ENCODE measurements around the gene CCDC116.
"Not testable (repeated sequence)": the region's sequence is repeated elsewhere in the genome, so short reads cannot be mapped to it uniquely, and the experiment has no call there.

Gene CCDC116

GRCh38 chr22:21636629-21637218, 4.2 kb downstream of the CCDC116 start:
- DNase-seq (ENCODE audit: low read depth): no peak
- no peak overlapping the region for H3K4me3 ChIP-seq (ENCODE audit: low read depth, low read length)
- no peak for TF ChIP-seq MYC (IDR thresholded peaks at IDR 0.05; ENCODE audit: low read depth, low read length)
- TF ChIP-seq, protein P1, sequence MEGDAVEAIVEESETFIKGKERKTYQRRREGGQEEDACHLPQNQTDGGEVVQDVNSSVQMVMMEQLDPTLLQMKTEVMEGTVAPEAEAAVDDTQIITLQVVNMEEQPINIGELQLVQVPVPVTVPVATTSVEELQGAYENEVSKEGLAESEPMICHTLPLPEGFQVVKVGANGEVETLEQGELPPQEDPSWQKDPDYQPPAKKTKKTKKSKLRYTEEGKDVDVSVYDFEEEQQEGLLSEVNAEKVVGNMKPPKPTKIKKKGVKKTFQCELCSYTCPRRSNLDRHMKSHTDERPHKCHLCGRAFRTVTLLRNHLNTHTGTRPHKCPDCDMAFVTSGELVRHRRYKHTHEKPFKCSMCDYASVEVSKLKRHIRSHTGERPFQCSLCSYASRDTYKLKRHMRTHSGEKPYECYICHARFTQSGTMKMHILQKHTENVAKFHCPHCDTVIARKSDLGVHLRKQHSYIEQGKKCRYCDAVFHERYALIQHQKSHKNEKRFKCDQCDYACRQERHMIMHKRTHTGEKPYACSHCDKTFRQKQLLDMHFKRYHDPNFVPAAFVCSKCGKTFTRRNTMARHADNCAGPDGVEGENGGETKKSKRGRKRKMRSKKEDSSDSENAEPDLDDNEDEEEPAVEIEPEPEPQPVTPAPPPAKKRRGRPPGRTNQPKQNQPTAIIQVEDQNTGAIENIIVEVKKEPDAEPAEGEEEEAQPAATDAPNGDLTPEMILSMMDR (IDR thresholded peaks at IDR 0.05; ENCODE audit: low read depth, low read length): no peak
- TF ChIP-seq MAX (IDR thresholded peaks at IDR 0.05; ENCODE audit: low read depth, low read length): no peak
- TF ChIP-seq POLR2A (IDR thresholded peaks at IDR 0.05; ENCODE audit: extremely low read depth, insufficient read length): no peak

DNA sequence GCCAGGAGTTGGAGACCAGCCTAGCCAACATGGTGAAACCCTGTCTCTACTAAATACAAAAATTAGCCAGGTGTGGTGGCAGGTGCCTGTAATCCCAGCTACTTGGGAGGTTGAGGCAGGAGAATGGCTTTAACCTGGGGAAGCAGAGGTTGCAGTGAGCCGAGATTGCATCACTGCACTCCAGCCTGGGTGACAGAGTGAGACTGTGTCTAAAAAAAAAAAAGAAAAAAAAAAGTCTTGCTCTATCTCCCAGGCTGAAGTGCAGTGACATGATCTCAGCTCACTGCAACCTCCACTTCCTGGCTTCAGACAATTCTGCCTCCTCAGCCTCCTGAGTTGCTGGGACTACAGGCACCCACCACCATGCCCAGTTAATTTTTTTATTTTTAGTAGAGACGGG, 4.9 kb downstream of the CCDC116 start:
- H3K4me3 ChIP-seq (ENCODE audit: low read depth, low read length); DNase-seq (ENCODE audit: low read depth): not testable (repeated sequence)

DNA sequence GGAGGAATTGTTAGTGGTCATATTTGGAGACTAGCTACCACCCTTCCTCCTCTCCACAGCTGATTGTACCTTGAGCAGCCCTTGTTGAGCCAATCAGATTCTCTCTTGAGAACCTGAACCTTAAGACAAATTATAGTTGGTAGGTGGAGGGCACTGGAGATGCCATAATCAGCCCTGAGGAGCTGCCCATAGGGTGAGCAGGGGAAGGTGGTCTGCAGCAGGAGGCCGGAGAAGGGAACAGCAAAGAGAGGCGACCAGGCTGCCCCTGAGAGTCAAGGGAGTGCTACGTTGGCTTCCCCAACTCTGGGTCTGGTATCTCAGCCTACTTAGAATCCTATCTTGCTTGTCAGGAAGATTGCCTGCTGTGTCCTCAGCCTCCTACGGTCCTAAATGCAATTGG, 6.8 kb downstream of the CCDC116 start:
- H3K4me3 ChIP-seq (ENCODE audit: low read depth, low read length): no peak overlapping the region
- no peak for DNase-seq (ENCODE audit: low read depth)
- TF ChIP-seq POLR2A (IDR thresholded peaks at IDR 0.05; ENCODE audit: extremely low read depth, insufficient read length) (no peak), MAX (IDR thresholded peaks at IDR 0.05; ENCODE audit: low read depth, low read length) (no peak), MYC (IDR thresholded peaks at IDR 0.05; ENCODE audit: low read depth, low read length) (no peak)

GRCh38 chr22:21640810-21641209, 8.2 kb downstream of the CCDC116 start:
- TF ChIP-seq POLR2A (IDR thresholded peaks at IDR 0.05; ENCODE audit: extremely low read depth, insufficient read length): no peak
- no peak for TF ChIP-seq MAX (IDR thresholded peaks at IDR 0.05; ENCODE audit: low read depth, low read length)
- TF ChIP-seq, protein P1 (IDR thresholded peaks at IDR 0.05; ENCODE audit: low read depth, low read length): no peak
- no peak for TF ChIP-seq MYC (IDR thresholded peaks at IDR 0.05; ENCODE audit: low read depth, low read length)
- no peak for DNase-seq (ENCODE audit: low read depth)
- peak overlapping the region; percentile 76 for H3K4me3 ChIP-seq (ENCODE audit: low read depth, low read length)

DNA sequence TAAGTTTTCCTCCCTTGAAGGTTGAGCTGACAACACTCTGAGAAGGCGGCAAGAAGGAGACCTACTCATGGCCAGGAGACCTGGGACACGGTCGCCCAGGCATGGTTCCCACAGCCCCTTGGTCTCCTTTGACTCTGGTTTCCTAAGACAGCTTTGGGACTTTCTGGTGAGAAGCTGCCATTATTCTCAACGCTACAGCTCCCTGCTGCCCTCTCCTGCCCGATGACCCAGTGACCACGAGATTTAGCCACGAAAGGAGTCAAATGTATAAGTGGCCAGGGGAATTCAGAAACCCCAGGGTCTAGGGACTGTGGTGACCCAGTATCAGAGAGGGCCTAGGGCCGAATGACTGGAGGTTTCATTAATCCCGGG, 8.8 kb downstream of the CCDC116 start:
- TF ChIP-seq MYC (IDR thresholded peaks at IDR 0.05; ENCODE audit: low read depth, low read length) (peak; percentile 53), POLR2A (IDR thresholded peaks at IDR 0.05; ENCODE audit: extremely low read depth, insufficient read length) (no peak), MAX (IDR thresholded peaks at IDR 0.05; ENCODE audit: low read depth, low read length) (peak; percentile 58; the same call in 1 of the 2 replicates)
- TF ChIP-seq, protein P1 (IDR thresholded peaks at IDR 0.05; ENCODE audit: low read depth, low read length): peak; percentile 37
- DNase-seq (ENCODE audit: low read depth): peak; percentile 69
- peak overlapping the region; percentile 76 for H3K4me3 ChIP-seq (ENCODE audit: low read depth, low read length)

DNA sequence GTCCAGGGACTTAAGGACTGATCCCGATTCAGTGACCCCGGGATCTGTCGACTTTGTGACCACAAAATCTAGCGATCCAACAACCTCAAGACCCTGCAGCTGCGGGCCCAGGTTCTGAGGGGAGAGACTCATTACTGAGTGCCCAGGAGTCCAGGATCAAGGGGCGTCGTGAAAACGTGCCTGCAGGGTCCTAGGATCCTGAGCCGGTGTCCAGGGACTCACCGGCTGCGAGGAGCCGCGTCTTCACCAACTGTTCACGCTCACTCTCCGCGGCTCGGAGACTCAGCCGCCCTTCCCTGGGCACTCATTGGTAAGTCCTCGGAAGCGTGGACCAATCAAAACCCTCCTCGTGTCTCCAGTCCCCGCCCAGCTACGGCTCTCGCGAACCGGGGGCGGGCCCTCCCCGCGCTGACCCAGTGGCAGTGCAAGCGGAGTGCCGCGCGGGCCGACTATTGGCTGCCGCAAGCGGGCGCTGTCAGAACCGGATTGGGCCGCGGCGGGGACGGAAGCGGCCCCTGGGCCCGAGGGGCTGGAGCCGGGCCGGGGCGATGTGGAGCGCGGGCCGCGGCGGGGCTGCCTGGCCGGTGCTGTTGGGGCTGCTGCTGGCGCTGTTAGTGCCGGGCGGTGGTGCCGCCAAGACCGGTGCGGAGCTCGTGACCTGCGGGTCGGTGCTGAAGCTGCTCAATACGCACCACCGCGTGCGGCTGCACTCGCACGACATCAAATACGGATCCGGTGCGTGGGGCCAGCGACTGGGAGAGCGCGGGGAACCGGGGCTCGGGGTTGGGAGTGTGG, 9.4 kb downstream of the CCDC116 start, which contains the start of gene SDF2L1:
Gene SDF2L1, plus strand, starts transcription at position 514 of the 795 bp plus-strand sequence. Its CDS starts 35 bp downstream, at position 549.
- DNase-seq (ENCODE audit: low read depth): peak; percentile 99
- TF ChIP-seq POLR2A (IDR thresholded peaks at IDR 0.05; ENCODE audit: extremely low read depth, insufficient read length) (no peak), MAX (IDR thresholded peaks at IDR 0.05; ENCODE audit: low read depth, low read length) (peak; percentile 39), MYC (IDR thresholded peaks at IDR 0.05; ENCODE audit: low read depth, low read length) (peak; percentile 30; the same call in 1 of the 2 replicates)
- H3K4me3 ChIP-seq (ENCODE audit: low read depth, low read length): peak within 1 kb of the TSS; percentile 76

All from NB4 (cell line).